Loucy (cell line): ENCODE data around the gene TNIP1.

Experiments
- CTCF ChIP-seq: fragments of 200-600 bp; sonication (generic); conservative IDR thresholded peaks from 2 replicates; pipeline ENCODE4 v1.5.1; 2014; ENCODE audit warnings: mild to moderate bottlenecking, antibody characterized with exemption, low read length
- EZH2phosphoT487 ChIP-seq: fragments of 200-600 bp; IDR thresholded peaks from 2 replicates; pipeline ENCODE4 v1.6.1; 2018; ENCODE audit warnings: antibody characterized with exemption, mild to moderate bottlenecking, moderate library complexity, borderline replicate concordance

- no peak for TF ChIP-seq CTCF
- no peak for TF ChIP-seq EZH2phosphoT487
Measured at GRCh38 chr5:151074557-151074956, 6.3 kb downstream of the TNIP1 start.
